Measurements from ENCODE around the gene TARBP2. TPM values are rescaled to one million over a fixed set of nuclear protein-coding genes. Genes with fewer than 3 reads are reported as not detected.

Gene TARBP2
- total RNA-seq, 6 experiments from 2014 or later: 35.1 to 41.7 (median 37.1) TPM

DNA sequence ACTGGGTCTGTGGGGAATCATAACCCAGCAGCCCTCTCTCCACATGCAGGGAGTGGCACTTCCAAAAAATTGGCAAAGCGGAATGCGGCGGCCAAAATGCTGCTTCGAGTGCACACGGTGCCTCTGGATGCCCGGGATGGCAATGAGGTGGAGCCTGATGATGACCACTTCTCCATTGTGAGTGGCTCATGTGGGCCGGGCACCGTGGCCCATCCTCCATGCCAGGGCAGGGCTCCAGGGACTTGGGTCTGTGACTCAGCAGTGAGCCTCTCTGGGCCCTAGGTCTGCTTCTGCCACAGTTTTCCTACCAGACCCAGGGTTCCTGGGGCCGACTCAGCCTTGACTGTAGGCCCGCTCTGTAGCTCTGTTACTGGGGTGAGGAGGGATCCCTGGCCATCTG is 4.0 kb downstream of the TARBP2 start:
- Mint-ChIP-seq H3K9me3 (no peaks in the 10 kb centered on the region), H3K27ac (peak overlapping the region; percentile 79), H3K4me3 (no peak overlapping the region), H3K27me3 (ENCODE audit: insufficient read depth) (peaks cover 5% of the 10 kb centered on the region), H3K4me1 (ENCODE audit: low read depth) (peaks cover 42% of the 10 kb centered on the region), H3K36me3 (ENCODE audit: low read depth) (peaks cover 15% of the 10 kb centered on the region)
- DNase-seq: no peak
- TF ChIP-seq, protein P1, sequence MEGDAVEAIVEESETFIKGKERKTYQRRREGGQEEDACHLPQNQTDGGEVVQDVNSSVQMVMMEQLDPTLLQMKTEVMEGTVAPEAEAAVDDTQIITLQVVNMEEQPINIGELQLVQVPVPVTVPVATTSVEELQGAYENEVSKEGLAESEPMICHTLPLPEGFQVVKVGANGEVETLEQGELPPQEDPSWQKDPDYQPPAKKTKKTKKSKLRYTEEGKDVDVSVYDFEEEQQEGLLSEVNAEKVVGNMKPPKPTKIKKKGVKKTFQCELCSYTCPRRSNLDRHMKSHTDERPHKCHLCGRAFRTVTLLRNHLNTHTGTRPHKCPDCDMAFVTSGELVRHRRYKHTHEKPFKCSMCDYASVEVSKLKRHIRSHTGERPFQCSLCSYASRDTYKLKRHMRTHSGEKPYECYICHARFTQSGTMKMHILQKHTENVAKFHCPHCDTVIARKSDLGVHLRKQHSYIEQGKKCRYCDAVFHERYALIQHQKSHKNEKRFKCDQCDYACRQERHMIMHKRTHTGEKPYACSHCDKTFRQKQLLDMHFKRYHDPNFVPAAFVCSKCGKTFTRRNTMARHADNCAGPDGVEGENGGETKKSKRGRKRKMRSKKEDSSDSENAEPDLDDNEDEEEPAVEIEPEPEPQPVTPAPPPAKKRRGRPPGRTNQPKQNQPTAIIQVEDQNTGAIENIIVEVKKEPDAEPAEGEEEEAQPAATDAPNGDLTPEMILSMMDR (IDR thresholded peaks at IDR 0.05): no peak

DNA sequence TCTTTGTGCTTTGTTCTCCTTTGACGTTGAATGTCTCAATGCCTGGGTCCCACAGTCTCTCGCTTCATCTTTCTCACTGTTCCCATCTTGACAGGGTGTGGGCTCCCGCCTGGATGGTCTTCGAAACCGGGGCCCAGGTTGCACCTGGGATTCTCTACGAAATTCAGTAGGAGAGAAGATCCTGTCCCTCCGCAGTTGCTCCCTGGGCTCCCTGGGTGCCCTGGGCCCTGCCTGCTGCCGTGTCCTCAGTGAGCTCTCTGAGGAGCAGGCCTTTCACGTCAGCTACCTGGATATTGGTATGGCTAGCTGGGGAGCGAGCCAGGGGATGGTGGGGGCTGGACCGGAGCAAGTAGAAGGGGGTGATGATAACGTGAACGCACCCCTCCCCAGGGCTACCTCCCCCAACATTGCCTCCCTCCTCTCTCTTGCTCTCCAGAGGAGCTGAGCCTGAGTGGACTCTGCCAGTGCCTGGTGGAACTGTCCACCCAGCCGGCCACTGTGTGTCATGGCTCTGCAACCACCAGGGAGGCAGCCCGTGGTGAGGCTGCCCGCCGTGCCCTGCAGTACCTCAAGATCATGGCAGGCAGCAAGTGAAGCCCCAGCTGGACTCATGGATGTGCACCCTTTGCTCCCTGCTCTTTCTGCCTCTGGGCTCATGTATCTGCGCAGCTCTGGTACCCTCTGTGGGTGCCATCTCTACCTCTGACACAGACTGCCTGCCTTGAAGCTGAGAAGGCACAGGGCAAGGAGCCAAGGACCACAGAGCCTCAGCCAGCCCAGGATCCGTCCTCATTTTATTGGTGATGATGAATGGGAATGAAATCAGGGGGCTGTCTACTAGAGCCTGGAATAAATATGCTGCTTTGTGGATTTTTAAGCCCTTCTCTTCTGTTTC is 4.7 kb downstream of the TARBP2 start:
- Mint-ChIP-seq H3K27ac (peak overlapping the region; percentile 79), H3K27me3 (ENCODE audit: insufficient read depth) (peaks cover 5% of the 10 kb centered on the region), H3K36me3 (ENCODE audit: low read depth) (peaks cover 15% of the 10 kb centered on the region), H3K4me3 (no peak overlapping the region), H3K9me3 (no peaks in the 10 kb centered on the region), H3K4me1 (ENCODE audit: low read depth) (peaks cover 38% of the 10 kb centered on the region)
- TF ChIP-seq, protein P1 (IDR thresholded peaks at IDR 0.05): no peak
- DNase-seq: peak; percentile 39

DNA sequence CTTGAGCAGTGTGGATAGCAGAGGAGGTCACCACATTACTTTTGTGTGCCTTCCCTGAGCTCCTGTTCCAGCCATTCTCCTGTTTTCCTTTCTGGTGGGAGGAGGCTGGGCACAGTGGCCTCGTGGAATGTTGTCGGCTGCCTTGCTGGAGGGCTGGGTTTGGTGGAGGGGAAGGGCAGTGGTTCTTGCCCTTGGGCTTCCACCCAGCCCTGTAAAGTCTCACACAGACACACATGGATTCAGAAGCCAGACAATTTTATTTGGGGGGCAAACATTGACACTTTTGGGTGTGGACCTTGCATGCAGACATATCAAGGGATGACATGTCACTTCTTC is 5.3 kb downstream of the TARBP2 start:
- H3K4me3 Mint-ChIP-seq: no peak overlapping the region
- peak overlapping the region; percentile 79 for H3K27ac Mint-ChIP-seq
- H3K4me1 Mint-ChIP-seq (ENCODE audit: low read depth): peaks cover 38% of the 10 kb centered on the region
- DNase-seq: no peak
- H3K27me3 Mint-ChIP-seq (ENCODE audit: insufficient read depth): peaks cover 5% of the 10 kb centered on the region; the same call in 1 of the 2 replicates
- H3K9me3 Mint-ChIP-seq: no peaks in the 10 kb centered on the region
- TF ChIP-seq, protein P1 (IDR thresholded peaks at IDR 0.05): no peak
- H3K36me3 Mint-ChIP-seq (ENCODE audit: low read depth): peaks cover 15% of the 10 kb centered on the region

- Mint-ChIP-seq H3K27me3 (ENCODE audit: insufficient read depth) (peaks cover 5% of the 10 kb centered on the region; the same call in 1 of the 2 replicates), H3K9me3 (no peaks in the 10 kb centered on the region), H3K4me3 (no peak within 1 kb of the TSS), H3K4me1 (ENCODE audit: low read depth) (peaks cover 33% of the 10 kb centered on the region), H3K36me3 (ENCODE audit: low read depth) (peaks cover 15% of the 10 kb centered on the region), H3K27ac (peak within 1 kb of the TSS; percentile 79)
- DNase-seq: no peak
- TF ChIP-seq, protein P1 (IDR thresholded peaks at IDR 0.05): no peak
These were observed 6.0 kb downstream of the TARBP2 start, which contains the start of gene NPFF for GRCh38 chr12:53506881-53507602. TSS of gene NPFF (minus strand) at chr12:53507484. CDS start at chr12:53507474, 10 bp downstream.

GRCh38 chr12:53507603-53507885 is 6.5 kb downstream of the TARBP2 start:
- Mint-ChIP-seq H3K27ac (no peak overlapping the region), H3K4me1 (ENCODE audit: low read depth) (peaks cover 28% of the 10 kb centered on the region), H3K36me3 (ENCODE audit: low read depth) (peaks cover 15% of the 10 kb centered on the region), H3K27me3 (ENCODE audit: insufficient read depth) (peaks cover 5% of the 10 kb centered on the region; the same call in 1 of the 2 replicates), H3K9me3 (no peaks in the 10 kb centered on the region), H3K4me3 (no peak overlapping the region)
- DNase-seq: no peak
- TF ChIP-seq, protein P1 (IDR thresholded peaks at IDR 0.05): no peak
